Peyer's patch (tissue), 4 donors: ENCODE data around the gene OR51B4.
"Not testable (repeated sequence)": the region's sequence is repeated elsewhere in the genome, so short reads cannot be mapped to it uniquely, and the experiment has no call there.

Experiments used
- POLR2A ChIP-seq, 2 donors: fragments of 450-650 bp; IDR thresholded peaks; one replicate each; pipeline ENCODE4 v1.5.1; 2017; ENCODE audit warnings: antibody characterized with exemption in 2 of 2, mild to moderate bottlenecking in 2 of 2, moderate library complexity in 2 of 2
- TF ChIP-seq, protein P1 (sequence below), 6 experiments: fragments of 450-650 bp in 4 of 6; fragments of 200-600 bp in 2 of 6; sonication (generic) in 1 of 6; IDR thresholded peaks; one replicate each; pipeline ENCODE4 v1.5.1; 2017 to 2019; ENCODE audit warnings: antibody characterized with exemption in 6 of 6, mild to moderate bottlenecking in 3 of 6, moderate library complexity in 1 of 6

DNA sequence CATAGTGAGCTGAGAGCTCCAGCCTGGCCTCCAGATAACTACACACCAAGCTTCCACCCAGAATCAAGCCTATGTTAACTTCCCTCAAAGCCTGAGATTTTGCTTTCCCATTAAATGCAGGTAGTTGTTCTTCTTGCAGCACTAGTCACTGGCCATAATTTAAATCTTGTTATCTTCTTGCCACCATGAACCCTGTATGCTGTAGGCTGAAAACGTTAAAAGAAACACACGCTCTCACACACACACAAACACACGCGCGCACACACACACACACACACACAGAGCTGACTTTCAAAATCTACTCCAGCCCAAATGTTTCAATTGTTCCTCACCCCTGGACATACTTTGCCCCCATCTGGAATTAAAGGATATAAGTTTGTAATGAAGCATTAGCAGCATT lies 48.3 kb downstream of the OR51B4 start:
- not testable (repeated sequence) for TF ChIP-seq POLR2A (IDR thresholded peaks at IDR 0.05)
- TF ChIP-seq, protein P1, sequence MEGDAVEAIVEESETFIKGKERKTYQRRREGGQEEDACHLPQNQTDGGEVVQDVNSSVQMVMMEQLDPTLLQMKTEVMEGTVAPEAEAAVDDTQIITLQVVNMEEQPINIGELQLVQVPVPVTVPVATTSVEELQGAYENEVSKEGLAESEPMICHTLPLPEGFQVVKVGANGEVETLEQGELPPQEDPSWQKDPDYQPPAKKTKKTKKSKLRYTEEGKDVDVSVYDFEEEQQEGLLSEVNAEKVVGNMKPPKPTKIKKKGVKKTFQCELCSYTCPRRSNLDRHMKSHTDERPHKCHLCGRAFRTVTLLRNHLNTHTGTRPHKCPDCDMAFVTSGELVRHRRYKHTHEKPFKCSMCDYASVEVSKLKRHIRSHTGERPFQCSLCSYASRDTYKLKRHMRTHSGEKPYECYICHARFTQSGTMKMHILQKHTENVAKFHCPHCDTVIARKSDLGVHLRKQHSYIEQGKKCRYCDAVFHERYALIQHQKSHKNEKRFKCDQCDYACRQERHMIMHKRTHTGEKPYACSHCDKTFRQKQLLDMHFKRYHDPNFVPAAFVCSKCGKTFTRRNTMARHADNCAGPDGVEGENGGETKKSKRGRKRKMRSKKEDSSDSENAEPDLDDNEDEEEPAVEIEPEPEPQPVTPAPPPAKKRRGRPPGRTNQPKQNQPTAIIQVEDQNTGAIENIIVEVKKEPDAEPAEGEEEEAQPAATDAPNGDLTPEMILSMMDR (IDR thresholded peaks at IDR 0.05), result not testable (repeated sequence)
